ENCODE results near the gene SLC25A46.
A peak's percentile ranks its signal among the peaks of the same experiment; 100 is the strongest.
"Not testable (repeated sequence)": the region's sequence is repeated elsewhere in the genome, so short reads cannot be mapped to it uniquely, and the experiment has no call there.

The SLC25A46 gene

DNA sequence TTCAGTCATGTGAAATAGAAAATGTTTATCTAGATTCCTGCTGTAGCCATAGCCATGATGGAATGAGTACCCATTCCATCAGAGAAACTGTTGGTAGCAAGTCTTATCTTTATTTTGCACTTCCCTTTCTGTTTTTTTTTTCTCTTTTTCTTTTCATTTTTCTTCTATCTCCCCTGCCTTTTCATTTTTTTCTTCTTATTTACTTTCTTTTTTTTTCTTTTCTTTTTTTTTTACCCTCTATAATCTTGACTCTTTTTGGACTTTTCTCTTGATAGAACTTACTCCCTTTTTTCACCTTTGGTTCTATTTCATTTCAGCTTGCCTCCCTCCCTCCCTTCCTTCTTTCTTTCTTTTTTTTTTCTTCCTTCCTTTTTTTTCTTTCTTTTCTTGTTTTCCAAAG is 15.4 kb downstream of the SLC25A46 start:
- FAIRE-seq (no peak), DNase-seq (ENCODE audit: low spot score) (no peak)

DNA sequence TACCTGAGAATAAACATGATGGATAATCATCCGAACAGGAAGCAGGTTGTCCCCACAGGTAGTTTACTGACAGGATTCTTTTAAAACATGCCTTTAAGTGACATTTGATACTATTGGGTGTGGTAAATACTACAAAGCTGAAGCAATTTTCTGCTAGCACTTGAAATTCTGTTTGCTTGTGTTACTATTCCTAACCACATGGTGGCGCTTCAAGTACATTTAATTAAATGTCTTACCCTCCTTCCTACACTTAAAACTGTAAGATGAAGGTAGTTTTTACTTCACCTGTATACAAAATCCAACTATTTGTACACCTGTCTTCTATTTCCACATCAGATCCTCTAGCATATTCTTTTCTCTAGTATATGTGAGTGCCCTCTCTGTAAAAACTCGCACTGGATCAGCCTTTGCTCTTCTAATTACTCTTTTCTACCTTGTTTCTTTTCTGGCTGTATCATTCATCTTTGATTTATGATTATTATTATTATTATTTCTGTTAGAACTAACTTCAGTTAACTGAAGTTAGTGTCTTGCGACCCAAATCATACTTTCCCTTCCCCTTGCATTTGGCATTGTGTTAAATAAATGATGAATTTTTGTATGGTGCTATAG is 18.4 kb downstream of the SLC25A46 start:
- FAIRE-seq (peak; percentile 79), DNase-seq (ENCODE audit: low spot score) (peak; percentile 37)

DNA sequence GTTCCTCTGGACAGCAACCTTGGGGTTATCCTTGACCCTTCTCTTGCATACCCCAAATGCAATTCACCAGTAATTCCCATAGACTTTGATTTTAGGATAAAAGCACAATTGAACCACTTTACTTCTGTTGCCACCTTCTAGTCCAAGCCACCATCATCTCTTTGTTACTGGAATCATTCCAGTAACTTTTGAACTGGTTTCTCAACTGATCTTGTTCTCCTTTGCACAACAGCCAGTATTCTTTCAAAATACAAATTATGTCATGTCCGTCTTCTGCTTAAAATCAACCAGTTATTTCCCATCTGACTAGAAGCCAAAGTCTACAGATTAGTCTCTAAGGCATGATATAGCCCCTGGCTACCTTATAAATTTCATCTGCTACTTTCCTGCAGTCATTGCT is 21.4 kb downstream of the SLC25A46 start:
- no peak for FAIRE-seq

DNA sequence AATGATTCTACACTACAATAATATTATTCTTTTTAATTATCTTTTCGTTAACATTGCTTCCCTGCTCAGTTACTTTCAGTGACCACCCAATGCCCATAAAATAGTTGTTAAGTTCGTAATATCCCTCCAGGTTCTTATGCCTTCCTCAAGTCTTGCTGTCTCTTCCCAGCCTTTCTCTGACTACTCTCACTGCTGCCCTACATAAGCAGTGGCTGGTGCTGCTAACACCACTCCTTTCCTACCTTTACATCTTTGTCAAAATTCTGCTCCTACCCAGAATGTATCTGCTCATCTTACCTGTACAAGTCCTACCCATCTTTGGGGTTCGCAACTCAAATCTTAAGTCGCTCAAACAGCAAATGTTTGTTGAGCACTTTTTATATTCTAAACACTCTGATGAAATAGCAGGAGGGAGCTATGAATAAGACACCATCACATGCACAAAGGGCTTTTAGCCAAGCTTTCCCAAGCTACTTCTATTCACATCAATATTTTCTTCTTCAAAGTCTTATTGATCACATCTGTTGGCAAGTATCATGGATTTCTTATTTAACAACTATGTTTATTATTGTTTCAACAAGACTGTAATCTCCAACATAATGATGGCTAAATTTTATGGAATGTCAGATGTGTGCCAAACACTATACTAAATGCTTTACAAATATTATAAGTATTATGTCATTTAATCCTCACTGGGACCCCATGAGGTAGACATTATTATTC is 29.5 kb downstream of the SLC25A46 start:
- FAIRE-seq (no peak), DNase-seq (ENCODE audit: low spot score) (no peak)

More for the DNA sequence above, 21.4 kb downstream of the SLC25A46 start:
- DNase-seq (ENCODE audit: low spot score) = no peak

DNA sequence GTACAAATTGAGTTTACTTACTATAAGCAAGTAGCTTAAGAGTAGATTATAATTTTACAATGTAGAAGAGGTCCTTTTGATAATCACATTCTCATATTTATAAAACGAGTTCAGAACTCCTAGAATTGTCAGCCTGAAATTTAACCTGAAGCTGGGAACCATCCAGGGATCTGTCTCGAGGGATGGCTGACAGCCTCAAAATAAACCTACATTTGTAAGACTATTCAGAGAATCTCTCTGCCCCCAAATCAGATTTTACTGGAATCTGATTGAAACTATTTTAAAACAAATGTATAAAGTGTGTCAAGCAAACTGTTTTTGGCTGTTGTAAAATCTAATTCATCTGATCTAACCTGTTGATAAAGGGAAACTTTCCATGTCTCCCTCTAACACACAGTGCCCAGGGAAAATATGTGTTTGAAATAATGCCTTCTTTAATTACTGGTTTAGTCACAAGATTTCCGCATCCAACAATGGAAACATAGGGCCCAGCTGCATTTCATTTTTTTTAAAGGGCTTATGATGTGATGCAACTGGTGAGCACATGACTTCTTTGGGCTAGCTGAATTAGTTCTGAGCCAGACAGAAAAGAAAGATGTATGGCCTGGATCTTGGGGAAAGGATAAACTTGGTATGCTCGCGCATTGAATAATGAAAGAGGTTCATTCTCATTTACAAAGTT is 30.3 kb downstream of the SLC25A46 start:
- no peak for DNase-seq (ENCODE audit: low spot score)
- no peak for FAIRE-seq

DNA sequence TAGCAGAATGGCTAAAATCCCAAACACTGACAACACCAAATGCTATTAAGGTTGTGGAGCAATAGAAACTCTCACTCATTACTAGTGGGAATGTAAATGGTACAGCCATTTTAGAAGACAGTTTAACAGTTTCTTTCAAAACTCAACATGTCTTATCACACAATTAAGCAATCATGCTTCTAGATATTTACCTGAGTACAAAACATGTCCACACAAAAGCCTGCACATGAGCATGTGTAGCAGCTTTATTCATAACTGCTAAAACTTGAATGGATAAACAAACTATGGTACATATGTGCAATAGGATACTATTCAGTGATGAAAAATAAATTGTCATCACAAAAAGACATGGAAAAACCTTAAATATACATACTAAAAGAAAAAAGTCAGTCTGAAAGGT is 31.5 kb downstream of the SLC25A46 start:
- FAIRE-seq = no peak
- no peak for DNase-seq (ENCODE audit: low spot score)

DNA sequence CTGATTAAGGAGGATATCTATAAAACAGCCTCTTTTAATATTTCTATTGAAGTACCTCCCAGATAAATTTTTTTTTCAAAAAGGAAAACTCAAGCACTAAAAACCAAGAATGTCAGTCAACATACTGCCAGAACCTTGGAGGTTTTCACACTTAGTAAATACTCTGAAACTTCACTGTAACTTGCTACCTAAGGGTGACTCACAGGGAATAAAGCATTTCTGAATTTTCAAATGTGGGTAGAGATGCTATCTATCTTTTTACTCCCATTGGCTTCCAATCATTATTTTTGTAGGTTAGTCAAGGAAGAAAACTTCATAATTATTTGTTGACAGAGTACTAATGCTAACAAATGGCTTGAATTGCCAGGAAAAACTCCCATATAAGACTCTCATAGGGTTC is 46.1 kb downstream of the SLC25A46 start:
- DNase-seq (ENCODE audit: low spot score) (no peak), FAIRE-seq (no peak)

DNA sequence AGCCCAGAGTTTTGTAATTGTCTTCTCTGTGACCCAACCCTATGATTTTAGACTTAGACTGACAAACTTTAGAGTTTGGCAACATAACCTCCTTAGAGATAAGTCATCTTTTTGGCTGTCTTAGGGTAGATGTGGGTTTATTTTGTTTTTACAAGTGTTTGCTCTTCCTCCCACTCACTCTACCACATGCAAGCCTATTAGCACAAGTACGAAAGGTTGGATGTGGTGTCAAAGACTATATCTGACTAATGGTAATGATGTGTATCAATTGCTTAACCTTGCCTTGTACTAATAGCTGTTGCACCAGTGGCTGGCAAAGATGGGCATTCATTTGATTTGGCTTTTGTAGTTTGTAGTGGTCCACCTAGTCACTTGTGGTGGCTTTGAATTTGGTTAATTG is 46.5 kb downstream of the SLC25A46 start:
- FAIRE-seq (no peak), DNase-seq (ENCODE audit: low spot score) (no peak)

DNA sequence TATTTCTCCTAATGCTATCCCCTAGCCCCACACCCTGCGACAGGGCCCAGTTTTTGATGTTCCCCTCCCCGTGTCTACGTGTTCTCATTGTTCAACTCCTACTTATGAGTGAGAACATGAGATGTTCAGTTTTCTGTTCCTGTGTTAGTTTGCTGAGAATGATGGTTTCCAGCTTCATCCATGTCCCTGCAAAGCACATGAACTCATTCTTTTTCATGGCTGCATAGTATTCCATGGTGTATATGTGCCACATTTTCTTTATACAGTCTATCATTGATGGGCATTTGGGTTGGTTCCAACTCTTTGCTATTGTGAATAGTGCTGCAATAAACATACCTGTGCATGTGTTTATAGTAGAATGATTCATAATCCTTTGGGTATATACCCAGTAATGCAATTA is 49.2 kb downstream of the SLC25A46 start:
- not testable (repeated sequence) for FAIRE-seq

DNA sequence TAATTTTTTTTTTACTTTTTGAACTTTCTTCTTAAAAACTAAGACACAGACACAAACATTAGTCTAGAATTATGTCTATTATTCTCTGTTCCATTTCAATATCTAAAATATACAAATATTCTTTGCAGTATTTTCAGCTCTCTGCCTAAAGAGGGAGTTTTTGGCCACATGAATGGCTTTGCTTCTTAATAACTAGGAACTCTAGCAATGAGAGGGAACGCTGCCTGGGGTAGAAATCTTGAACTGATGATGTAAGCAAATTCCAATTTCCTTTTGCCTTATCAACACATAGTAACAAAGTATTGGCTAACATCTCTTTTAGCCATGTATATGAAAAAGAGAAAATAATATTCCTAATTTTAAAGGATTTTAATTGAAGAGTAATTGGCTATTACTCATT is 51.9 kb downstream of the SLC25A46 start:
- no peak for DNase-seq (ENCODE audit: low spot score)
- FAIRE-seq = no peak

More for the DNA sequence above, 49.2 kb downstream of the SLC25A46 start:
- not testable (repeated sequence) for DNase-seq (ENCODE audit: low spot score)

DNA sequence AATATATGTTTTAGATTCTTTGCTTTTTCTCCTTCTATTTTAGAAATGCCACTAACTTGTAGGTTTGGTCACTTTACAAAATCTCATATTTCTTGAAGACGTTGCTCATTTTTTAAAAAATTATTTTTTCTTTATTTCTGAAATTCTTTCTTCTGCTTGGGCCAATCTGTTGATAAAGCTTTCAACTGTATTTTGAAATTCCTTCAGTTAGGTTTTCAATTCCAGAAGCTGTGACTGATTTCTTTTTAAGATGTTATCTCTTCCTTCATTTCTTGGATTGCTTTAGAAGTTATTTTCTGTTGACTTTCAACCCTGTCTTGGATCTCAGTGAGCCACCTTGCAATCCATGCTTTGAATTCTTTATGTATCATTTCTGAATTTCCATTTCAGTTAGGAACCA is 64.2 kb downstream of the SLC25A46 start:
- FAIRE-seq (no peak), DNase-seq (ENCODE audit: low spot score) (no peak)

DNA sequence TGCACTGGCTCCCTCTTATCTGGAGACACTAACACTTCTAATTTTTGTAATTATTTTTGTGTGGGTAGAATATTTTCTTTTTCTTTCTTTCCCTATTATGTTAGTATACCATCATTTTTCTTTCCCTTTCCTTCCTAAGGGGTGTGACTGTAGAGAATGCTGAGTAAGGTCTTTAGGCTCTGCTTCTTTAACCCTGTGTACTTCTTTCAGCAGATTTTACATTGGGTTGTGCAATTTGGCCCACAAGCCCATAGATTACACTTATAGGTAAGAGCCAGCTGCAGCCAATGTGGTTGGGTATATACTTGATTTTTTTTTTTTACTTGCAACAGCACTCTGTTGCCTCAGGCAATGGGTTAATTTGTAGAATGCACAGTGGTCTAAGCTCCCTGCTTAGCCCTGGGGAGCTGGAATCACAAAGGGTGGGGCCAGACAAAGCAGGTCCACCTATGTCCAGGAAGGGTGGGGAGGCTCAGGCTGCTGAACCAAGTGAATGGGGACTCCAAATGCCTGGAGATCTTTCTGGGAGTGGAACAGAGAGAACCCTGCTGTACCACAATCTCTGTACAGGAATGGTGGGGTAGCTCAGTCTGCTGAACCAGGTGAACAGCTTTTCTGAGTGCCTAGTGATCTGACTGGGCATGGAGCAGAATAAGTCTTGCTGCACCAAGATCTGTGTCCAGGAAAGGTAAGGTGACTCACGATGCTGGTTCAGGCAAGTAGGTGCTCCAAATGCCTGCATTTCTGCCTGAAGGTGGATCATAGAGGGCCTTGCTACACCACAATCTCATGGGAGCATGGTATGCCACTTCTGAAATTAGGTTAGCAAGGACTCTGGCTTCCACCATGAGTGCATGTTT is 64.9 kb downstream of the SLC25A46 start:
- DNase-seq (ENCODE audit: low spot score) = no peak
- FAIRE-seq = no peak

DNA sequence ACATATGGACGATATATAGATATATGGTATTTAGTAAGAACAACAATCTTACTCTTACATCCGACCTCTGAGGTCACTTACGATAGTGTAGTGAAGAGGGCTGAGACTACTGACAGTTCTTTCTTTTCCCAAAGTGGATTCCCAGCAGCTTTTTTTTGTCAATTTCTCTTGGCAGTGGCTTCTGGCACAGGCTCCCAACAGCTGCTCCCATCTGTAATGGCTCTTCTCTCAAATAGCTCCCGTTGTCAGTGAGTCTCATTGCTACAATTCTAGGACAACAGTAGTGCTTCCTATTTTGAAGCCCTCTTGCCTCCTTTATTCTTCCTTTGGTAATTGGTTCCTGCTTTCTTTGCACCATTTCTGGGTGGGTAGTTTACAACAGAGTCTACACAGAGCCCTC is 68.4 kb downstream of the SLC25A46 start:
- no peak for DNase-seq (ENCODE audit: low spot score)

DNA sequence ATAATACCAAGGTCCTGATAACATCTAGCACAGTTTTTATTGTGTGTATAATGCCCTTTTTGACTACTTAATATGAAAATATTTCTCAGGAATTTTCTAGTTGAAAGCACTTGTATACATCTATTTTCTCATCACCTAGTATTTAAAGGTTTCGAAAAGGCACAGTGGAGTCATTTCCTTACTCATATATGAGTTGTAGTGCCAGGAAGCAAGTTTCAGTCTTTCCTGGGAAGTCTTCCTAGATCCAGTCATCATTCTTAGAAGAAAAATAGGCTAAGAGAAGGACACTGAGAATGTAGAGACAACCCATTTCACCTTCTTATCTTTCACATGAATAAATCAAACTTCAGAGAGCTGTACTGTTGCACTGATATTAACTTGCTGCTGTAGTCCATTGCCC is 70.2 kb downstream of the SLC25A46 start:
- FAIRE-seq (no peak), DNase-seq (ENCODE audit: low spot score) (no peak)

More for the DNA sequence above, 68.4 kb downstream of the SLC25A46 start:
- FAIRE-seq = no peak
